Measurements from ENCODE around the gene RAPGEF2. TPM values are rescaled to one million over a fixed set of nuclear protein-coding genes. Genes with fewer than 3 reads are reported as not detected.

Gene RAPGEF2
- total and polyA plus RNA-seq, 9 of the 15 experiments (the other 6 are each of a cell fraction or from before 2014, with no cell fraction given): 3.1 to 32.6 (median 23.1) TPM

DNA sequence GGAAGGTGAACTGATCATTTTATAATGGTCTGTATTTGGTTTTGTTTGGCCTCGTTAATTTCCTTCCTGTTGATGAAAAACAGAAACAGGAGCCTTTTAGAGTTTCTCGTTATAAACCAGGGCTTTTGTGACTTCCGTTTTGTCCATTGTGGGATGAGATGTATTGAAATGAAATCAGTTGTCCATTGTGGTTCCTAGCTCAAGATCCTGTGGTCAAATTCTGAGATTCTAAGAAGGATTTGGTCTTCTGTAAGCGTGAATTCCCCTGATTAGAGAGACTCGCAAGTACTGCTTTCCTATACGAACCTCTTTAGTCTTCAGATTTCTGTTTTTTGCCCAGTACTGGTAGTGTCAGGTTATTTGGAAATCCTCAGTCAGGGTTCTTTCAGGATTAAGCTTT is 101.7 kb downstream of the RAPGEF2 start:
- CTCF ChIA-PET (ENCODE audit: low intra/inter-chr PET ratio): no interaction called here
- Histone ChIP-seq H3K27me3 (ENCODE audit: control insufficient read depth in 2 of 2, insufficient read depth in 2 of 2, low read length in 2 of 2) (no peaks in the 10 kb centered on the region), H3K79me2 (ENCODE audit: control insufficient read depth, insufficient read depth, low read length) (no peaks in the 10 kb centered on the region; the same call in 1 of the 3 replicates), H3K36me3 (ENCODE audit: control insufficient read depth, insufficient read depth, low read length) (peaks cover 2% of the 10 kb centered on the region; the same call in 1 of the 3 replicates), H4K20me1 (replicated peaks; ENCODE audit: control insufficient read depth, insufficient read depth, low read length) (no peaks in the 10 kb centered on the region), H3K9me1 (ENCODE audit: control insufficient read depth, insufficient read depth, low read length) (no peaks in the 10 kb centered on the region), H3K9ac (ENCODE audit: insufficient read depth in 1 of 2, low read depth in 2 of 2, low read length in 2 of 2) (no peak overlapping the region), H3K9me3 (replicated peaks; ENCODE audit: control insufficient read depth, insufficient read depth, low read depth, low read length) (no peaks in the 10 kb centered on the region), H3K27ac (ENCODE audit: extremely low read depth, low read depth, low read length) (no peak overlapping the region), H3K4me1 (replicated peaks in 1 of 2; ENCODE audit: control insufficient read depth in 2 of 2, insufficient read depth in 2 of 2, low read length in 2 of 2) (peaks cover 0 to 1% of the 10 kb centered on the region in 2 experiments; a peak in 1 of 5 replicates), H2AFZ (ENCODE audit: low read depth, low read length) (no peak overlapping the region), H3K4me2 (ENCODE audit: insufficient read depth, low read length) (no peak overlapping the region), H3K4me3 (no peak overlapping the region)
- ATAC-seq: no peak
- intact Hi-C loops (cut with micrococcal nuclease): no loop called here
- TF ChIP-seq RBBP5 (IDR thresholded peaks at IDR 0.05; ENCODE audit: borderline replicate concordance, insufficient read depth, low read length, poor library complexity, severe bottlenecking): no peak
- no peak for TF ChIP-seq PTRF (tag; IDR thresholded peaks at IDR 0.05)
- no peak for TF ChIP-seq ZC3H11A (IDR thresholded peaks at IDR 0.05; ENCODE audit: low read depth, low read length)
- no peak for TF ChIP-seq CREBBP (IDR thresholded peaks at IDR 0.05; ENCODE audit: low read depth, low read length)
- TF ChIP-seq ZKSCAN1 (IDR thresholded peaks at IDR 0.05; ENCODE audit: low read depth, low read length): no peak
- TF ChIP-seq ZNF551 (CRISPR knock-in tag; IDR thresholded peaks at IDR 0.05): no peak
- TF ChIP-seq SMAD3 (CRISPR knock-in tag; conservative IDR thresholded peaks at IDR 0.05): no peak
- TF ChIP-seq PHB2 (IDR thresholded peaks at IDR 0.05; ENCODE audit: low read depth): no peak
- no peak for FAIRE-seq
- POLR2A ChIA-PET: no interaction called here
- DNase-seq (ENCODE audit: extremely low read depth in 1 of 4, low spot score in 3 of 4): no peak
- no TSS peak for BruUV-seq (replicated peaks)
- in situ Hi-C loops (cut with MboI): loop anchor here (5.0 to 25.0 kb wide), 3 partner anchors 240 to 967 kb away; no protein-coding TSS in a partner anchor
- 62% methylated on average over 6 of the region's 6 CpGs for WGBS (ENCODE audit: insufficient coverage, low coverage, missing lambda C conversion rate)
